C4-2B (cell line): ENCODE results near the gene RARRES2.
"Not testable (repeated sequence)": the region's sequence is repeated elsewhere in the genome, so short reads cannot be mapped to it uniquely, and the experiment has no call there.

Source experiments
- H3K27ac ChIP-seq: fragments of 450-650 bp; 2 replicates; pipeline ENCODE4 v1.5.1; 2017

The RARRES2 gene

DNA sequence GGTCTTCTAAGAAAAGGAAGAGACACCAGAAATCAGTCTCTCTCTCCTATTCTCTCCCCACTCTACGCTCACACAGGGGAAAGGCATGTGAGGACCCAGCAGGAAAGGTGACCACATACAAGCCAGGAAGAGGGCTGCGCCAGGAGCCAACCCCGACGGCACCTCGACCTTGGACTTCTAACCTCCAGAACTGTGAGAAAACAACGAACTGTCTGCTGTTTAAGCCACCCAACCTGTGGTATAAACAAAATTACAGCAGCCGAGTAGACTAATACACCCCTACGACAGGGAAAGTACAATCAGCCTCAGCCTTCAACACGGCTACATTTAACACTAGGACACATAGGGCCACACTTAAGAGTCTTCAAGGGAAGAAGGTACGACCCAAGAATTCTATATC is 44.6 kb downstream of the RARRES2 start:
- H3K27ac ChIP-seq: not testable (repeated sequence)

DNA sequence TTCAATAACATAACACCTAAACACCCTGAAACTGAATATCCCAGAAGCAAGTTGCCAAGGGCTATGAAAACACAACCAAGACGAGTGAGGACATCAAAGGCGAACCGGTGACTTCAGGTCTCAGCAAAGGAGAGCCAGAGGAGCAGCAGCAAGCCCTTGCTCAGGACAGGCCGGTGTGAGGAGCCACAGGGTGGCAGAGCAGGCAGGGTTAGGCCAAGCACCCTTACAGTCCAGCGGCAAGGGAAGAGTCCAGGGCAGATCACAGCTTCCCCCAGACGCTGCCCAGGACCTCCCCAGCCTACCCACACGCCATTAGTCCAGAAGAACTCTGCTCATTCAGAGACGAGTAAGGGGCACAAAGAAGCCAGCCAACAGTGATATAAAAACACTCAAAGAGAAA is 45.8 kb downstream of the RARRES2 start:
- H3K27ac ChIP-seq: not testable (repeated sequence)

DNA sequence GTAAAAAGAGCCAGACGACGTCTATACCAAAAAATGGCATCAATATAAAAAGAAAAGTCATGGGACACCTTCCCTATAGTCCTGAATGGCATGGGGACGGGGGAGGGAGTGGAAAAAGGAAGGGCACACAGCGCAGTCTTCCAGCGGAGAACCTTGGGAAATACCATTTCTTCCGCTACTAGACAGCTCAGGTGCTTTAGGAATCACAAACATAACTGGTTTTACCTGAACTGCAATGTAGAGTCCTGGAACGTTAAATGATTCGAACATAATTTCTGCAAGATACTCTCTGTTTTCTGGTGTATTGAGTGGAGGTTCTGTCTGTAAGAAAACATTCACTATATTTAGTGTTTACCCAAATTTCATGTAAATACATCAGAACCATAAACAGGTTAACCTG is 46.4 kb downstream of the RARRES2 start:
- not testable (repeated sequence) for H3K27ac ChIP-seq

DNA sequence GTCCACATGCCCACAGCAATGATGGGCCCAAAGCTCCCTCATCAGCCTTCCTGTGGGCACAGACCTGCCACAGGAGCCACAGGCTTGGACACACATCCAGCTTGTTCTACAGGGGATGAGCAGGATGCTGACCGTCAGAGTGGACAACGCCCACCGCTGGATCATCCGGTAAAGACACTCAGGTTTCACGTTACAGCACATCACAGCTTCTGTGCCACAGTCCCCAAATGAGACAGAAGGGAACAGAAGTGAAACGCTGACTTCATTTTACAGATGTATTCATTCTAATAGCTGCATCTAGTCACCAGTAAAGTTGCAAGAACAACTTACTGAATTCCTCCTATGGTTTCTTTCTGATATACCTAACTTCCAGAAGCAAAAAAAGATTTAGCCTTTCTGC is 51.1 kb downstream of the RARRES2 start:
- H3K27ac ChIP-seq: not testable (repeated sequence)

DNA sequence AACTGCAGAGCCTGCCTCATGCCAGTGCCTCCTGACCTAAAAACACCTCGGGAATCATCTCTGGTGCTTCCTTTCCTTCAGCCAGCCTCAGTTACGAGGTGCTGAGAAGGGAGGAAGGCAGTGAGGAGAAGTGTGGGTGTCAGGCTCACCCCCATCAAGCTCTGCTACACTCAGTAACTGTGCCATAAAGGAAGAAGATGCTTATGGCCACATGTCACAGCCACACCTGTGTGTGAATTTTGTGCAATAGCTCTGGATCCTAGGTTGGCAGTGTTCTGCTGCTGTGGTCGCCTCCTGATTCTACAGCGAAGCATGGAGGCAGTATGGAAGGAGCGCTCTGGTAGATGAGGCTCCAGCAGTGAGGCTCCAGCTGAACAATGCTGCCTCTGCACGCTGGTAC is 52.6 kb downstream of the RARRES2 start:
- H3K27ac ChIP-seq: not testable (repeated sequence)
